Measurements from ENCODE around the gene NBPF9.
"Not testable (repeated sequence)": the region's sequence is repeated elsewhere in the genome, so short reads cannot be mapped to it uniquely, and the experiment has no call there.

NBPF9 gene, protein sequence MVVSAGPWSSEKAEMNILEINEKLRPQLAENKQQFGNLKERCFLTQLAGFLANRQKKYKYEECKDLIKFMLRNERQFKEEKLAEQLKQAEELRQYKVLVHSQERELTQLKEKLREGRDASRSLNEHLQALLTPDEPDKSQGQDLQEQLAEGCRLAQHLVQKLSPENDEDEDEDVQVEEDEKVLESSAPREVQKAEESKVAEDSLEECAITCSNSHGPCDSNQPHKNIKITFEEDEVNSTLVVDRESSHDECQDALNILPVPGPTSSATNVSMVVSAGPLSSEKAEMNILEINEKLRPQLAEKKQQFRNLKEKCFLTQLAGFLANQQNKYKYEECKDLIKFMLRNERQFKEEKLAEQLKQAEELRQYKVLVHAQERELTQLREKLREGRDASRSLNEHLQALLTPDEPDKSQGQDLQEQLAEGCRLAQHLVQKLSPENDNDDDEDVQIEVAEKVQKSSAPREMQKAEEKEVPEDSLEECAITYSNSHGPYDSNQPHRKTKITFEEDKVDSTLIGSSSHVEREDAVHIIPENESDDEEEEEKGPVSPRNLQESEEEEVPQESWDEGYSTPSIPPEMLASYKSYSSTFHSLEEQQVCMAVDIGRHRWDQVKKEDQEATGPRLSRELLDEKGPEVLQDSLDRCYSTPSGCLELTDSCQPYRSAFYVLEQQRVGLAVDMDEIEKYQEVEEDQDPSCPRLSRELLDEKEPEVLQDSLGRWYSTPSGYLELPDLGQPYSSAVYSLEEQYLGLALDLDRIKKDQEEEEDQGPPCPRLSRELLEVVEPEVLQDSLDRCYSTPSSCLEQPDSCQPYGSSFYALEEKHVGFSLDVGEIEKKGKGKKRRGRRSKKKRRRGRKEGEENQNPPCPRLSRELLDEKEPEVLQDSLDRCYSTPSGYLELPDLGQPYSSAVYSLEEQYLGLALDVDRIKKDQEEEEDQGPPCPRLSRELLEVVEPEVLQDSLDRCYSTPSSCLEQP (N-terminal part only)

DNA sequence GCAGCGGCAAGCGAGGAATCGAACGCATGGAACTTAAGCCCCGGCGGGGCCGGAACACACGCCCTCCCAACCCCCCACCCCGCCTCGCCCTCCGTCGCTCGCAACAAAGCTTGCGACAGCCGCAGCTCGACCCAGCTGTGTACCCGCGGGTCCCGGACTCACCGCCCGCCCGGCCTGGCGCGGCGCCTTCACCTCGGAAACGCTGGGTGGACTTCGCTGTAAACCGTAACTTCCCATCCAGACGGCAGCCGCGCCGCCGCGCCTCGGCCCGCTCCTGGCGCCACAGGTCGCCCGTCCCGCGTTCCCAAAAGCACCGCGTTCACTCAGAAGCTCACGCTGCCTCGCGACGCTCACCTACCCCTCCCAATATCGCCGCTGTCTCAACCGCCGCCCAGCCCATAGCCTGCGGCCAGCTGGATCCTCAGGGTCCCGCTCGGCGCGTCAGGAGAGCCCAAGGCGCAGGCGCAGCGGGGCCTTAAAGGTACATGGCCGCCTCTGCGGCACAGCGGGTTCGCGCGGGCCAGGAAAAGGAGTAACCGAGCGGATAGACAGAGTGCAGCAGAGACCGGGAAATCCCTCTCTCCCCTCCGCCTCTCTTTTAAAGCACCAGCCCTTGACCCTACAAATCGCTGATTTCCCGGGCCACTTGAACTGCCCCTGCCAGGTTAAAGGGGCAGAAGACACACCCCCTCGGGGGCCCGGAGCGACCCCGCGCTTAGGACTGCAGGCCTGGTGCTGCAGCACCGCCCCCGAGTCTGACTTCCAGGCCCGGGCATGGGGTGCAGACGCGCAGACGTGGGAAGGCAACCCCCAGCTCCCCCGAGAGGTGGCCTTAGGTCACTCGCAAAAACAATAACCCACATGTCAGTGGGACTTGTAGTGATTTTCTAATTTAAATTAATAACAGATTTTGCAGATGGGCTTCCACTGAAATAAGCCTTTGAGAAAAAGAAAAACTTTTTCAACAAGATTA is at the start of gene NBPF9:
TSS of gene NBPF9 (minus strand) at position 443 of the 973 bp plus-strand sequence. CDS start 21,412 bp downstream, outside the sequence.
- DNase-seq (ENCODE audit: low spot score): peak; percentile 46

DNA sequence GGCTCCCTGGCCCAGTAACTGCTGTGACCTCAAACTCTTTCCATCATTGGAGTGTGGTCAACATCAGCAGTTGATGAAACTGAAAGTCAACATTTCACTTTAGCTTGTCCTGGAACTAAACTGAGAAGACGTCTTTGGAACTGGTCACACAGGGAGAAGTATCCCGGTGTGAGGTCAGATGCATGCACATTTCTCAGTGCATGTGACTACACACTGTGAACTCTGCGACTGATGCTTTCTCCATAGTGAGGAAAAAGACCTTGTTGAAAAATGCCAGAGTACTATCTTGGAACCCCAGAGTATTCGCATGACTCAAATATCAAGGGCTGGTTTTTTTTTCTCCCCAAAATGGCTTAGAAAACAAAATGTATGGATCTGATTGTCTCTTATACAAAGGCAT is 46.6 kb upstream of the NBPF9 start:
- DNase-seq (ENCODE audit: low spot score): not testable (repeated sequence)

DNA sequence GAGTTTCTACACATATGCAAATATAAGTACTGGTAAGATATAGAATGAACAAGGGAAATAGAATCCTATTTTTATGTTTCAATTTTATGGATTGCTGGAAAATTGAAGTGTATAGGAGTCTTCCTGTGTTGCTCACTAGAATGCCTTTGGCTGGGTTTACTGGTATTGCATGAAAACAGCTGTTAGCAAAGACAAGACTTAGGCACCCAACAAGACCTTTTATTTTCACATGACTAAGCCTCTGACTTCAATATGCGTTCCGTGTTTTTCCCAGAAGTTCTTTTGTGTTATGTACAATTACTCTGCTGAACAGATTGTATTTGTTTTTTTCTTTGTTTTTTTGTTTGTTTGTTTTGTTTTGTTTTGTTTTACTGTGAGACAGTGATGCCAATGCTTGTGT is 34.2 kb upstream of the NBPF9 start:
- not testable (repeated sequence) for DNase-seq (ENCODE audit: low spot score)

DNA sequence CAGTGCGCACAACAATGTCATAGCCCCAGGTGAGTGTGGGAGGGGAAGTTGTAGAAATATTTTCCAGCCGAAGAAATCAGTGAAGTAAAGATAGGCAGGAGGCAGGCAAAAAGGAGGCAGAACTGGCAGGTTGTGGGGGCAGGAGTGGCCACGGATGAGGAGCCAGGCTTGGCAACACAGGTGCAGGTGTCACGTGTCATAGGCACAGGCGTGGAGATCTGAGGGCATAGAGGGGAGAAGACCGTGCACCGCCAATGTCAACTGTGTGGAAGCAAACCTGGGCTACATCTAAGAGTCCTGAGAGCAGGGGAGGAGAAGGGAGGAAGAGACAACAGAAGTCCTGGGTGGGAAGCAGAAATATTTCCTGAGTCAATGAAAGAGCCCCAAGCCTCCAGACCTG is 27.6 kb upstream of the NBPF9 start:
- not testable (repeated sequence) for DNase-seq (ENCODE audit: low spot score)

DNA sequence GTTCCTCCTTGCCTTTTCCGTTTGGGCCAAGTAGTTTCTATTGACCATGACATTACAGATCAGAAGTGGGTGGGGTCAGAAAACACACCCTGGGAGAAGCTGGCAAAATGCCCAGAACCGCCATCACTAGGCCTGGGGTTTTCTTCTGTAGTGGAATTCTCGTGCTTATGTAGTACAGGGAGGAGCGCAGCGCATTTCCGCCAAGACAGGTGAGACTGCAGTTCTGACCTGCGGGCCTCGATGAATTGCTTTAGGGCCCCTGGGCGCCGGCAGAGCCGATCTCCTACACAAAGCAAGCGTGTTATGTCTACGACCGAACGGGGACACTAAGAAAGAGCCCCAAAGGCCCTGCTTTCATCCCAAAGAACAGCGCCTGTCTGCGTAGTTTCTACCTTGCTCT is 25.9 kb upstream of the NBPF9 start:
- DNase-seq (ENCODE audit: low spot score): not testable (repeated sequence)

DNA sequence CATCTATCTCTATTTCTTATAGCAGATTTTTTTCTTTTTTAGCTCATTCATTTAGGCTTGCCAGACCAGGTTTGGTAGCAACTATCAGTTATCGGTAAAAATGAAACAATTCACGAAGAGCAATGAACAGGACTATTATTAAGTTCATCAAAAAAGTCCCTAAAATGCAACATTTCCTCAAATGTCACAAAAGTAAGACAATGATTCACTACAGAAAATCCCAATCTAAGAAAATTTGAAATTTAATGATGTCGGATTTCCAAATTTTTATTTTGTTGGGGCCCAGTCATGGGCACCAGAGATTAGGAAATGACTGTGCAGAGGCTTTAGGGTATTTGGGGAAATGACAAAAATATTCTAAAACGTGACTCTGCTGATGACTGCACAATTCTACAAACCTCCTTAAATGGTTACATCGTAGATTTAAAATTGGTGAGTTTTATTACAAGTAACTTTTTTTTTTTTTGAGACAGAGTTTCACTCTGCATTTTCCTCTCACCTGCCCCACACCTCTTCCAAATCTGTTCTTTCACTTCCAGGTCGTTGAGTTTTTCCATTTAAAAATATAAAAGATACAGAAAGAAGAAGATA is 23.3 kb upstream of the NBPF9 start:
- not testable (repeated sequence) for DNase-seq (ENCODE audit: low spot score)

DNA sequence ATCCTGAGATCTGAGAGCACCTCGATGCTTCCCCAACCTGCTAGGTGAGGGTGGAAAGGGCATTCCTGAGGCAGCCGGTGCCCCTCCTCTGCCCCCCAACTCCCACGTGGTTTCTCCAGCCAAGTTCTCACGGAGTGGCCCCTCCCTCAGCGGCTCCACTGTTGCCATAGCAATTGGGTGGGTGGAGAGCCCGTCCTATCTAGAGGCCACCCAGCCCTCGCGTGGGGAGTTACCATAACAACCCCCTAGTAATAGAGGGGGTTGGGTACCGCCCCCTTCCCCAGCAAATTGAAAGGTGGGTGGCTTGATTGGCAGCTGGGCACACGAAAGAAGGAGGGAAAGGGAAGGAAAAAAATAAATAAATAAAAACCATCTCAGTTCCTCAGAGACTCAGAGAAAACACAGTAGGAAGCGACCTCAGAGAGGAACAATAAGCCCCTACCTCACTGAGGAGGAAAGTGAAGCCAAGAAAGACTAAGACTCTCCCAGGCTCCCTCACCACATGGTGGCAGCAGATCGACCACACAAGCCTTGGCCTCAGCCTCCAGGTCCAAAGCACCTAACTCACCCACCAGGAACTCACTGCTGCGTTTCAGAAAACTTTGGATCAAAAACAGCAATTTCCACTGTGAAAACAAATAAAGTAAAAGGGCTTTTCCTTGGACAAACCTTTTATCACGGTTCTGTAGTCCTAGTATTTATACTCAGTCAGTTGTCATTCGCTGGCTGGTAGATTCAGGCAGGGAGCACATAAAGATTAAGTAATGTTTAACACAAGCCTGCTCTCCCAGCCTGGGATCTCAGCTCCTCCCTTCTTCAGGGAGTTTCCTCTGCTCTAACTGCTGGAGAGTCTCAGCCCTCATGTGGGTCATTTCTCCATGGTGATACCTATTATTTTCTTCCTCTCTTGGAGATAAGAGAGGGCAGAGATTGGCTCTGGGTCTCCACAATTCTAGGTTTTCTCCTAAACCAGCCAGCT is 20.9 kb upstream of the NBPF9 start:
- DNase-seq (ENCODE audit: low spot score): peak; percentile 12

DNA sequence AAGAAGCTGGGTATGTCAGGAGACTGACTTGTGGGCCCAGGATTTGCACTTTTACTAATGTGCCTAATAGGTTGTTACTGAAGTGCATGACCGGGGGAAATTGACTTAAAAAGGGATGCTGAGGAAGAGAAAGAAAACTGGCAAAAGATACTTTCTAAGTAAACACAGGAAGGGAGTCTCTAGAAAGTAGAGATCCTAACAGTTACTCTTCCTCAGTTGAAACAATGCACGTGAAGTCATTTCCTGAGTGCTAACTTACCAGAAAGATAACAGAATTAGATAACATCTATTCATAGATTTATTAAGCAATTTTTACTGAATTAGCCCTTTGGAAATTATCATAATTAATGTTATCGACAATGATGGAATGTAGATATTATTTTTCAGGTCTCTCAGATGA is 9.5 kb upstream of the NBPF9 start:
- not testable (repeated sequence) for DNase-seq (ENCODE audit: low spot score)

DNA sequence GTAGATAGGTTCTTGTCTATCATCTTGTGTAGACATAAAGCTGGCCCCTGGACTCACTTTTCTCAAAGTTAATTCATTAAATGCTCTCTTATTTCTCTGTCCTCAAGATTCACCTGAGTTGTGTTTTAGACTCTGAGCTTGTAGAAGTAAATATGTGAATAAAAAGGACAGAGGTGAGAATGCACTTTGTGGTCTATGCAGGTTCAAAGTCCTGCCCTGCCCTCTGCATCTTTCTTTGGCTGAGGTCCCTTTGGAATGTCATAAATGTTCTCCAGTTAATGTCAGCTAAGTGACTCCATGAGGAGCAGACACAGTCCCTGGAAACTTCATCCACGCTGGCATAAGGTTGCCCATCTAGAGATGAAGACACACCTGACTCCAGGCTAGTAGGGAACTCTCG is 7.0 kb upstream of the NBPF9 start:
- DNase-seq (ENCODE audit: low spot score): not testable (repeated sequence)

DNA sequence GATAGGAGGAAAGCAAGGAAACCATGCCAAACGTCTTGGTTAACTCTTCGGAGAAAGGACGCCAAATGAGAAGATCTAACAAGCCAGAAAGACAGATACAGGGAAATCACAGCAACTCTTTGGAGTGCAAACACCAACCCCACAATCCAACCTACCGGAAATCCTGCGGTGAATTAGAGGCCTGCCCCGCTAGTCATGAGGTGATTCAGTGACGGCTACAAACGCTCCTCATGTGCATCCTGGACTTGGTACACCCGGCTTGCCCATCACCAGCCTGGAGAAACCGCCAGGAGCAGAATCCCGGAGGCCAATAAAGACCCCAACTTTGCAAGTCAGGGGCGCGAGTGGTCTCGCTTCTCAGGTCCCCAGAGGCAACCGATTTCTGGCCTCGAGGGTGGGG is 777 bp downstream of the NBPF9 start:
- DNase-seq (ENCODE audit: low spot score): not testable (repeated sequence)

DNA sequence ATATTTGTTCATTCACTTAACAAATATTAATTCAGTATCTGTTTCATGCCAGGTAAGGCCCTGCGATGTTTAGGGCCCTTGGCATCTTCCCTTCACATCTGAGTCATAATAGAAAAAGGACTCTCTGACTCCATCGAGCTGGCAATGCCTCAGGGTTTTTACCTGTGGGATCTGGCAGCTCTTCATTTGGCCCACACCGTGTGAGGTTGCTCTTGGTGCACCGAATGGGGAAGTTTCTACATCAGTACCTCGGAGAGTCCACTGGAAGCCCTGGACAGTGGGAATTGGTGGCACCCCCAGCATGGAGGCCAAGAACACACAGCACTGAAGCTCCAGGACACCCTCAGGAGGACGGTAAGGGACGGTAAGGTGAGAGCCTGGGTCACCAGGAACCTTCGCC is 5.1 kb downstream of the NBPF9 start:
- DNase-seq (ENCODE audit: low spot score): not testable (repeated sequence)

DNA sequence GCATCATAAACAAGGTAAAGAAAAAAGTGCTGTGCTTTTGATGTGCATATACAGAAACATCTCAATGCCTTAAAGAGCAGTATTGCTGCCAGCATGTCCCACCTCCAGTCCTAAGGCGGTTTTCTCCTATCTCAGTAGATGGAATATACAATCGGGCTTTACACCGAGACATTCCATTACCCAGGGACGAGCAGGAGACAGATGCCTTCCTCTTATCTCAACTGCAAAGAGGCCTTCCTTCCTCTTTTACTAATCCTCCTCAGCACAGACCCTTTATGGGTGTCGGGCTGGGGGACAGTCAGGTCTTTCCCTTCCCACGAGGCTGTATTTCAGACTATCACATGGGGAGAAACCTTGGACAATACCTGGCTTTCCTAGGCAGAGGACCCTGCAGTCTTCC is 10.2 kb downstream of the NBPF9 start:
- not testable (repeated sequence) for DNase-seq (ENCODE audit: low spot score)

DNA sequence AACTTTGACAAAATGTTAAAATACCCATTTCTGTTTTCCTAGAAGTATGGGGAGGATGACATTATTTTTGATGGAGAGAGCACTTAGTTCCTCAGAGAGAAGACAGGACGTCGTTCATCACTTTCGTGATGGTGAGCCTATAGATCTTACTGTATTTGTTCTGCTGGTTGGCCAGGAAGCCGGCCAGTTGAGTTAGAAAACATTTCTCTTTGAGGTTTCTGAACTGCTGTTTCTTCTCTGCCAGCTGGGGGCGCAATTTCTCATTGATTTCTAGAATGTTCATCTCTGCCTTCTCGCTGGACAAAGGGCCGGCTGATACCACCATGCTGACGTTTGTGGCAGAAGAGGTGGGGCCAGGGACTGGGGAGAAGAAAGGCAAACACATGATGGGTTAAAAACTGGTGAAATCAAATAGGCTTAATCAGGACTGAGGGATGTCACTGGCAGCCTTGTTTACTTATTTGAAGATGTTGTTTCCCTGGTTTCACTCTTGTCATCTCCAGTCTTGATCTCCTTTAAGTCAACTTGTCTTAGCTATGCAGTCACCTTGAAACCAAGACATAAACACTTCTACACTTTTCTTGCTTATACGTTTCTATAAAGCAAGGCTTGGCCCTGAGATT is 27.7 kb downstream of the NBPF9 start:
- DNase-seq (ENCODE audit: low spot score): not testable (repeated sequence)

DNA sequence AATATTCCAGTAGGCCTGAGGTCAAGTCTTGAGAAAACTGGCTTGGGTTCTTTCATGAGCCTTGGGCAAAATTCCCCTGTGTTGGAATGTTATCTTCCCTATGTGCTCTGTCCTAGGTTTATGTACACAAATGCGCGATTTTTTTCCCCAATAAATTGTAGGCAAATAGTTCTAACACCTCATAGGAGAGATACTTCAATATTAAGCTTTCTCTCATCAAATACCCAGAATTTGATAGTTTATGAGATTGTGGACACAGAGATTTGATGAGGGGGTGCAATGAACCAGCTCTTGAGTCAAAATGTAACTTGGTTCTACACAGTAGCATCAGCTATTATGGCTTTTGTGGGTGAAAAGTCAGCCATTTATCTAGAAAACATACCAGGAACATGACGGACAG is 38.7 kb downstream of the NBPF9 start:
- DNase-seq (ENCODE audit: low spot score): not testable (repeated sequence)

DNA sequence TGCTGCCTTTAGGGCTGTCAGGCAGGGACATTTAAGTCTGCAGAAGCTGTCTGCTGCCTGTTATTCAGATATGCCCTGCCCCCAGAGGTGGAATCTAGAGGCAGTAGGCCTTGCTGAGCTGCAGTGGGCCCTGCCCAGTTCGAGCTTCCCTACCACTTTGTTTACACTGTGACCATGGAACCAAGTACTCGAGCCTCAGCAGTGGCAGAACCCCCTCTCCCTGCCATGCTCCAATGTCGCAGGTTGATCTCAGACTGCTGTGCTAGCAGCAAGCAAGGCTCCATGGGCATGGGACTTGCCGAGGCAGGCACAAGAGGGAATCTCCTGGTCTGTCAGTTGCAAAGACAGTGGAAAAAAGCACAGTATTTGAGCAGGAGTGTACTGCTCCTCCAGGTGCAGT is 60.3 kb downstream of the NBPF9 start:
- DNase-seq (ENCODE audit: low spot score): not testable (repeated sequence)

DNA sequence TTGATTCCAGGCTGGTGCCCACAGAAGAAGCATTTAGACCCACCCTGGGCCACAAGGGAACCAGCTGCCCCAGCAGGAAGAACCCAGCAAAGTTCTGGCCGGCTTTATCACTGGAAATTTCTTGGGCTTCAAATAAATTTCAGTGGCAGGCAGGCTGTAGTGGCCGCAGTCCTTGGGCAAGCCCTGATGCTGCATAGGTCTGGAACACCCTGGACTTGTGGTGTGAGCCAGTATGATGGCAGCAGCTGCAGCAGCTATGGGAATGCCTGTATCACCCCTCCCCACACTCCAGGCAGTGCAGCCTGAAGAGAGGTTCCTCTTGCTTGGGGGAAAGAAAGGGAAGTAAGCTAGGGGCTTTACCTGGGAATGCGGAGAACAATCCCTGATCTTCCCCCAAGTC is 69.4 kb downstream of the NBPF9 start:
- DNase-seq (ENCODE audit: low spot score): not testable (repeated sequence)

DNA sequence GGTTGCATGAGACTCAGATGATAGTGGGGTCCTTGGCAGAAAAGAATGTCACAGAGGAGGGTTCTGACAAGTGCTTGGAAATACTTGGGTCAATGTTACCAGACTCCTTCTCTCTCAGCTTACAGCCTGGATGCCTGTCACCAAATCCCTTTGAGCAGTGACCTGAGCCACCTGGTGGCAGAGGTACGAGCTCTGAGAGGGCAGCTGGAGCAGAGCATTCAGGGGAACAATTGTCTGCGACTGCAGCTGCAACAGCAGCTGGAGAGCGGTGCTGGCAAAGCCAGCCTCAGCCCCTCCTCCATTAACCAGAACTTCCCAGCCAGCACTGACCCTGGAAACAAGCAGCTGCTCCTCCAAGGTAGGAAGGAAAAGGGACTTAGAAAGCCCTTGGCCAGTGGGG is 79.0 kb downstream of the NBPF9 start:
- DNase-seq (ENCODE audit: low spot score): not testable (repeated sequence)

DNA sequence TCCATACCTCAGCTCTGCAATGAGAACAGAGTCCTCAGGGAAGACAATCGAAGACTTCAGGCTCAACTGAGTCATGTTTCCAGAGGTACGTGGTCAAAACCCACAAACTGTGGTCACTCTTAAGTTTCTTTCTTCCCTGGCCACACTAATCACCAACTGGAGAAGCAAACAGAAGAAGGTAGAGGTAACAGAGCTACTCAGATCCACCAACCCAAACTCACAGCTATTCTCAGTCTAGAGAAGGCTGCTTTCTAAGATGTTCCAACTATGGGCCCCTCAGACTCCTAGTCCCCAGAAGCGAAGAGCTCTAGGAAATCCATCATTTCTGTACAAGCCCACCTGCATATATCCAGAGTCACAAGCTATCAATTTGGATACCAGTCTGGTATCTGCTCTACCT is 84.8 kb downstream of the NBPF9 start:
- not testable (repeated sequence) for DNase-seq (ENCODE audit: low spot score)

DNA sequence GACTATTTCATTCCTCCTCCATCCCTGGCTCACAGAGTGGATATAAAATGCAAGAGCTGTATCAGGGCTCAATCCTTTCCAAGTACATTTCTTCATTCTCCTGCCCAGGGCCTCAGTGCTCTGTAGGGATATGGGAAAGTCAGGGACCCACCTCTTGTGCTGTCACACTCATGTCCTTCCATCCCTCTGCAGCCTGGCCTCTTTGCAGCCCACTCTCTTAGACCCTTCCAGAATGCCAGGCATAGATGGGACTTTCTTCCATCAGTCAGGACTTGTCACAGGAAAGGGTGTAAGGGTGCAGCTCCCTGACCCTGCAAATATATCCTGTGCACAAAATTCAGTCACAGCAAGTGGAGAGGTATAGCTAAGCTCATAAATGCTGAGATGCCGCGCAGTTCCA is 86.7 kb downstream of the NBPF9 start:
- not testable (repeated sequence) for DNase-seq (ENCODE audit: low spot score)

Measured in kidney tubule cell (primary cell).